ENCODE data around the gene WDR18.

GRCh38 chr19:952049-952679 is 32.0 kb upstream of the WDR18 start:
- TF ChIP-seq CTCF (IDR thresholded peaks at IDR 0.05): no peak
- no peak for TF ChIP-seq POLR2A (IDR thresholded peaks at IDR 0.05)

Measured in thyroid gland (tissue), 4 donors.